Ishikawa (cell line): ENCODE results near the gene MRPL54.

Experiments
- CEBPB ChIP-seq: IDR thresholded peaks from 2 replicates; pipeline ENCODE4 v1.6.1; 2012
- EP300 ChIP-seq: IDR thresholded peaks from 2 replicates; pipeline ENCODE4 v1.6.1; 2012; ENCODE audit warnings: borderline replicate concordance
- TAF1 ChIP-seq: IDR thresholded peaks from 2 replicates; pipeline ENCODE4 v1.6.1; 2012; ENCODE audit warnings: low read depth, mild to moderate bottlenecking
- TF ChIP-seq, protein P1 (sequence below): IDR thresholded peaks from 2 replicates; pipeline ENCODE4 v1.6.1; 2012; ENCODE audit warnings: low read depth, mild to moderate bottlenecking

DNA sequence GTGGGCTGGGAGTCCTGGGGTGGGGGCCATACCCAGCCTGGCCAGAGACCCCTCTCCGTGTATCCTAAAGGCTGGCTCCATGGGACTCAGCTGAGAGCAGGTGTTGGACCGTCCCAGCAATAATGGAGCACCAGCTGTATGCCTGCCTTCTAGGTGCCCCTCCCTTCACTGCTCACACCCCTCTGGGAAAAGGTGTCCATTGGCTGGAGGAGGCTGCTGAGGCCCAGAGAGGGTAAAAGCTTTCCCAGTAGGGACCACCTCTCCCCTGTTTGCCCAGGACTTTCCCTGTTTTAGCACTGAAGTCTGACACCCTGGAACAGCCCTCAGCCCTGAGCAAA, 12.9 kb downstream of the MRPL54 start:
- TF ChIP-seq, protein P1, sequence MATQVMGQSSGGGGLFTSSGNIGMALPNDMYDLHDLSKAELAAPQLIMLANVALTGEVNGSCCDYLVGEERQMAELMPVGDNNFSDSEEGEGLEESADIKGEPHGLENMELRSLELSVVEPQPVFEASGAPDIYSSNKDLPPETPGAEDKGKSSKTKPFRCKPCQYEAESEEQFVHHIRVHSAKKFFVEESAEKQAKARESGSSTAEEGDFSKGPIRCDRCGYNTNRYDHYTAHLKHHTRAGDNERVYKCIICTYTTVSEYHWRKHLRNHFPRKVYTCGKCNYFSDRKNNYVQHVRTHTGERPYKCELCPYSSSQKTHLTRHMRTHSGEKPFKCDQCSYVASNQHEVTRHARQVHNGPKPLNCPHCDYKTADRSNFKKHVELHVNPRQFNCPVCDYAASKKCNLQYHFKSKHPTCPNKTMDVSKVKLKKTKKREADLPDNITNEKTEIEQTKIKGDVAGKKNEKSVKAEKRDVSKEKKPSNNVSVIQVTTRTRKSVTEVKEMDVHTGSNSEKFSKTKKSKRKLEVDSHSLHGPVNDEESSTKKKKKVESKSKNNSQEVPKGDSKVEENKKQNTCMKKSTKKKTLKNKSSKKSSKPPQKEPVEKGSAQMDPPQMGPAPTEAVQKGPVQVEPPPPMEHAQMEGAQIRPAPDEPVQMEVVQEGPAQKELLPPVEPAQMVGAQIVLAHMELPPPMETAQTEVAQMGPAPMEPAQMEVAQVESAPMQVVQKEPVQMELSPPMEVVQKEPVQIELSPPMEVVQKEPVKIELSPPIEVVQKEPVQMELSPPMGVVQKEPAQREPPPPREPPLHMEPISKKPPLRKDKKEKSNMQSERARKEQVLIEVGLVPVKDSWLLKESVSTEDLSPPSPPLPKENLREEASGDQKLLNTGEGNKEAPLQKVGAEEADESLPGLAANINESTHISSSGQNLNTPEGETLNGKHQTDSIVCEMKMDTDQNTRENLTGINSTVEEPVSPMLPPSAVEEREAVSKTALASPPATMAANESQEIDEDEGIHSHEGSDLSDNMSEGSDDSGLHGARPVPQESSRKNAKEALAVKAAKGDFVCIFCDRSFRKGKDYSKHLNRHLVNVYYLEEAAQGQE = no peak
- TF ChIP-seq TAF1 (no peak), EP300 (no peak), CEBPB (no peak)
